Panc1 (cell line): Measurements from ENCODE around the gene LRRK1. TPM values are rescaled to one million over a fixed set of nuclear protein-coding genes. Genes with fewer than 3 reads are reported as not detected.

Source experiments
- ATAC-seq: fragments of 200-7000 bp; cut with Tn5 transposase; 2 replicates; pipeline ENCODE4 v1.9.1; 2020; ENCODE audit warnings: mild to moderate bottlenecking, moderate library complexity
- BruUV-seq: library from RNA; stranded (reverse); fragments of 400-500 nt; replicated peaks from 2 replicates; lab custom pipeline; 2021; lab: Mats Ljungman, UMichigan
- CTCF ChIA-PET: fragments of 300-600 bp; sonication (Branson Sonifier 250); formaldehyde crosslinking; loops from one replicate; lab custom pipeline; 2022; ENCODE audit warnings: antibody characterized with exemption; lab: Charles Lee
- POLR2A ChIA-PET: fragments of 300-600 bp; sonication (Branson Sonifier 250); formaldehyde crosslinking; loops from one replicate; lab custom pipeline; 2022; ENCODE audit warnings: antibody characterized with exemption; lab: Charles Lee
- DNase-seq: peaks from one replicate; pipeline ENCODE4 v3.0.0-alpha.2; 2010; ENCODE audit warnings: low read depth, low spot score
- H3K27ac ChIP-seq: 2 replicates; pipeline ENCODE4 v1.5.1; 2011; ENCODE audit warnings: mild to moderate bottlenecking, low read length, inconsistent platforms
- H3K27me3 ChIP-seq: fragments of 200-500 bp; sonication (Bioruptor generic); 2 replicates; pipeline ENCODE4 v1.6.0; 2014; ENCODE audit warnings: low read length, inconsistent platforms; ENCODE audit not compliant: control insufficient read depth, insufficient read depth
- H3K36me3 ChIP-seq: fragments of 200-500 bp; sonication (Bioruptor generic); 2 replicates; pipeline ENCODE4 v1.5.1; 2014; ENCODE audit warnings: inconsistent platforms, mild to moderate bottlenecking, low read length, moderate library complexity; ENCODE audit not compliant: control insufficient read depth, insufficient read depth
- H3K4me1 ChIP-seq: 2 replicates; pipeline ENCODE4 v1.5.1; 2011; ENCODE audit warnings: inconsistent platforms, mild to moderate bottlenecking, low read length, moderate library complexity; ENCODE audit not compliant: control insufficient read depth, insufficient read depth
- H3K4me3 ChIP-seq, 2 experiments: 2 replicates each; pipeline ENCODE4 v1.5.1; 2011 to 2012; ENCODE audit warnings: low read depth in 2 of 2, low read length in 2 of 2, mild to moderate bottlenecking in 2 of 2, inconsistent platforms in 1 of 2, moderate library complexity in 1 of 2
- H3K9me3 ChIP-seq: fragments of 200-500 bp; sonication (Bioruptor generic); 2 replicates; pipeline ENCODE4 v1.5.1; 2014; ENCODE audit warnings: low read depth, mild to moderate bottlenecking, inconsistent platforms, low read length, moderate library complexity; ENCODE audit not compliant: control insufficient read depth, insufficient read depth
- CTCF ChIP-seq: fragments of 450-650 bp; IDR thresholded peaks from 2 replicates; pipeline ENCODE4 v1.5.1; 2017; ENCODE audit warnings: mild to moderate bottlenecking
- POLR2AphosphoS5 ChIP-seq: IDR thresholded peaks from 2 replicates; pipeline ENCODE4 v1.6.1; 2012; ENCODE audit warnings: mild to moderate bottlenecking, low read depth, low read length, moderate library complexity
- REST ChIP-seq, 2 experiments: IDR thresholded peaks; 2 replicates each; pipeline ENCODE4 v1.6.1; 2011 to 2012; ENCODE audit warnings: low read depth in 2 of 2, control low read depth in 1 of 2, low read length in 1 of 2, mild to moderate bottlenecking in 1 of 2, moderate library complexity in 1 of 2; ENCODE audit not compliant: insufficient read depth in 1 of 2
- SIN3A ChIP-seq: IDR thresholded peaks from 2 replicates; pipeline ENCODE4 v1.6.1; 2012; ENCODE audit warnings: low read depth, mild to moderate bottlenecking, low read length, moderate library complexity, borderline replicate concordance; ENCODE audit not compliant: insufficient read depth
- TCF7L2 ChIP-seq: IDR thresholded peaks from 2 replicates; pipeline ENCODE4 v1.6.1; 2011; ENCODE audit warnings: mild to moderate bottlenecking, low read depth, low read length, inconsistent platforms
- in situ Hi-C: cut with HindIII; loops from 2 replicates; pipeline ENCODE4 v1.10.0; 2016; ENCODE audit warnings: low sequenced_read_pairs, low pct_unique_long_range_greater_than_20kb
- intact Hi-C: fragments of 100-400 bp; cut with micrococcal nuclease; formaldehyde crosslinking; loops from one replicate; pipeline ENCODE4 v1.10.0; 2022; ENCODE audit not compliant: unreplicated experiment
- total RNA-seq: library from RNA; stranded (reverse); gene quantifications from one replicate; pipeline ENCODE4 v1.2.1, GENCODE V29; 2021; ENCODE audit not compliant: unreplicated experiment

The LRRK1 gene
- total RNA-seq, 1 experiment from 2014 or later, result 88.0 TPM

- CTCF ChIA-PET, result no interaction called here
- TF ChIP-seq CTCF (no peak), SIN3A (no peak), REST (IDR thresholded peaks at IDR 0.05; ENCODE audit: insufficient read depth in 1 of 2, low read depth in 2 of 2, low read length in 1 of 2) (no peak), TCF7L2 (no peak), POLR2AphosphoS5 (no peak)
- H3K27ac ChIP-seq, result no peak overlapping the region
- POLR2A ChIA-PET, result no interaction called here
- no peaks in the 10 kb centered on the region for H3K9me3 ChIP-seq
- peaks cover 6% of the 10 kb centered on the region for H3K36me3 ChIP-seq
- DNase-seq, result no peak
- ATAC-seq, result no peak
- no peaks in the 10 kb centered on the region for H3K4me1 ChIP-seq
- H3K4me3 ChIP-seq, result no peak overlapping the region
- H3K27me3 ChIP-seq, result no peaks in the 10 kb centered on the region
- in situ Hi-C loops, result no loop called here
- intact Hi-C loops, result no loop called here
- BruUV-seq, result no TSS peak
Observed at GRCh38 chr15:101048581-101049030, 129.4 kb downstream of the LRRK1 start.

- no peak for TF ChIP-seq REST (IDR thresholded peaks at IDR 0.05; ENCODE audit: insufficient read depth in 1 of 2, low read depth in 2 of 2, low read length in 1 of 2)
- TF ChIP-seq CTCF, result no peak
- BruUV-seq, result no TSS peak
- no peak overlapping the region for H3K4me3 ChIP-seq
- H3K4me1 ChIP-seq, result no peaks in the 10 kb centered on the region
- no peak for DNase-seq
- peaks cover 7% of the 10 kb centered on the region for H3K36me3 ChIP-seq
- intact Hi-C loops, result no loop called here
- ATAC-seq, result no peak
- H3K27me3 ChIP-seq, result no peaks in the 10 kb centered on the region
- no peak overlapping the region for H3K27ac ChIP-seq
- no peaks in the 10 kb centered on the region for H3K9me3 ChIP-seq
- POLR2A ChIA-PET, result no interaction called here
- CTCF ChIA-PET, result no interaction called here
- in situ Hi-C loops, result no loop called here
Observed at GRCh38 chr15:101049282-101049681, 130.1 kb downstream of the LRRK1 start.
